Endothelial cell of umbilical vein (primary cell): Measurements from ENCODE around the gene APOL4. TPM values are rescaled to one million over a fixed set of nuclear protein-coding genes. Genes with fewer than 3 reads are reported as not detected.

ENCODE experiments used
- BruUV-seq: library from RNA; stranded (reverse); fragments of 400-500 nt; replicated peaks from 2 replicates; lab custom pipeline; 2021; lab: Mats Ljungman, UMichigan
- CTCF ChIA-PET: fragments of 300-600, 350-600 bp; sonication (Branson Sonifier 250); formaldehyde crosslinking; loops from one replicate; lab custom pipeline; 2021; ENCODE audit warnings: antibody characterized with exemption, inconsistent platforms; lab: Charles Lee
- POLR2A ChIA-PET: fragments of 300-600, 350-600 bp; sonication (Branson Sonifier 250); formaldehyde crosslinking; loops from one replicate; lab custom pipeline; 2021; ENCODE audit warnings: antibody characterized with exemption, inconsistent platforms; lab: Charles Lee
- DNase-seq: peaks from one replicate; pipeline ENCODE4 v3.0.0-alpha.2; 2011; ENCODE audit warnings: low read depth, low spot score
- FAIRE-seq: peaks from 2 replicates; lab custom pipeline; 2011; peaks lifted over from hg19 to GRCh38; lab: Jason Lieb, UNC
- H2AFZ ChIP-seq: 2 replicates; pipeline ENCODE4 v1.6.0; 2012; ENCODE audit warnings: low read depth, low read length, control low read depth, inconsistent platforms
- H3K27ac ChIP-seq: 2 replicates; pipeline ENCODE4 v1.5.1; 2011; ENCODE audit warnings: low read depth, mild to moderate bottlenecking, control low read depth, low read length, moderate library complexity; ENCODE audit not compliant: insufficient read depth
- H3K27me3 ChIP-seq, 2 experiments: 2 replicates each; pipeline versions ENCODE4 v1.6.0 to v1.6.1; 2011; ENCODE audit warnings: low read length in 2 of 2, mixed read lengths in 1 of 2; ENCODE audit not compliant: control insufficient read depth in 2 of 2, insufficient read depth in 2 of 2
- H3K36me3 ChIP-seq, 2 experiments: 2 replicates in 1 of 2; 3 replicates in 1 of 2; pipeline ENCODE4 v1.5.1; 2011; ENCODE audit warnings: low read length in 2 of 2, mild to moderate bottlenecking in 1 of 2, moderate library complexity in 1 of 2; ENCODE audit not compliant: control insufficient read depth in 2 of 2, insufficient read depth in 2 of 2; ENCODE audit errors: extremely low read depth in 1 of 2
- H3K4me1 ChIP-seq: 3 replicates; pipeline ENCODE4 v1.5.1; 2011; ENCODE audit warnings: mild to moderate bottlenecking, low read length; ENCODE audit not compliant: control insufficient read depth, insufficient read depth; ENCODE audit errors: extremely low read depth
- H3K4me2 ChIP-seq: 2 replicates; pipeline ENCODE4 v1.6.1; 2011; ENCODE audit warnings: low read length, control low read depth, mixed read lengths; ENCODE audit not compliant: insufficient read depth
- H3K4me3 ChIP-seq, 3 experiments: fragments of 200-600 bp in 1 of 3; sonication (generic), shearing (Covaris generic) in 1 of 3; replicated peaks in 1 of 3; 2 replicates each; pipeline ENCODE4 v1.5.1; 2011 to 2016; ENCODE audit warnings: control low read depth in 3 of 3, low read length in 3 of 3, mild to moderate bottlenecking in 2 of 3, inconsistent platforms in 1 of 3, low read depth in 1 of 3, moderate library complexity in 1 of 3; ENCODE audit not compliant: insufficient read depth in 1 of 3
- H3K79me2 ChIP-seq: 2 replicates; pipeline ENCODE4 v1.6.0; 2012; ENCODE audit warnings: low read length, inconsistent platforms; ENCODE audit not compliant: control insufficient read depth, insufficient read depth
- H3K9ac ChIP-seq: replicated peaks from 2 replicates; pipeline ENCODE3; 2011; ENCODE audit warnings: low read length, control low read depth; ENCODE audit not compliant: insufficient read depth; ENCODE audit errors: extremely low read depth
- H3K9me1 ChIP-seq: replicated peaks from 3 replicates; pipeline ENCODE4 v1.6.0; 2011; ENCODE audit warnings: mild to moderate bottlenecking, low read length; ENCODE audit not compliant: control insufficient read depth, insufficient read depth; ENCODE audit errors: extremely low read depth
- H3K9me3 ChIP-seq: replicated peaks from 2 replicates; pipeline ENCODE4 v1.5.1; 2012; ENCODE audit warnings: low read length, inconsistent platforms; ENCODE audit not compliant: control insufficient read depth, insufficient read depth
- H4K20me1 ChIP-seq: replicated peaks from 2 replicates; pipeline ENCODE3; 2011; ENCODE audit warnings: mild to moderate bottlenecking, low read length; ENCODE audit not compliant: control insufficient read depth, insufficient read depth; ENCODE audit errors: extremely low read depth
- CTCF ChIP-seq, 2 donors: IDR thresholded peaks; 1 replicate in 1 of 2; 2 replicates in 1 of 2; pipeline ENCODE4 v1.5.1; 2011; ENCODE audit warnings: low read length in 2 of 2, mild to moderate bottlenecking in 2 of 2, moderate library complexity in 2 of 2, control low read depth in 1 of 2, inconsistent platforms in 1 of 2, low read depth in 1 of 2; ENCODE audit not compliant: insufficient read depth in 1 of 2; ENCODE audit errors: extremely low read depth in 1 of 2
- EZH2 ChIP-seq: IDR thresholded peaks from 2 replicates; pipeline ENCODE4 v1.6.1; 2012; ENCODE audit warnings: borderline replicate concordance, low read depth, mild to moderate bottlenecking, moderate library complexity, low read length, inconsistent platforms; ENCODE audit not compliant: severe bottlenecking
- FOS ChIP-seq: IDR thresholded peaks from 2 replicates; pipeline ENCODE4 v1.6.1; 2011; ENCODE audit warnings: mild to moderate bottlenecking, low read length, moderate library complexity, borderline replicate concordance; ENCODE audit not compliant: insufficient read depth
- GATA2 ChIP-seq: IDR thresholded peaks from 2 replicates; pipeline ENCODE4 v1.7.0; 2011; ENCODE audit warnings: low read depth, mild to moderate bottlenecking, moderate library complexity, mixed read lengths, low read length; ENCODE audit not compliant: insufficient read length, insufficient read depth
- JUN ChIP-seq: IDR thresholded peaks from 2 replicates; pipeline ENCODE4 v1.6.1; 2011; ENCODE audit warnings: borderline replicate concordance, low read depth; ENCODE audit not compliant: insufficient read length, insufficient read depth
- MAX ChIP-seq: IDR thresholded peaks from 2 replicates; pipeline ENCODE4 v1.6.1; 2011; ENCODE audit not compliant: insufficient read depth, insufficient read length
- MYC ChIP-seq: IDR thresholded peaks from one replicate; pipeline ENCODE4 v1.6.1; 2011; ENCODE audit warnings: mild to moderate bottlenecking, low read depth, low read length
- POLR2A ChIP-seq: IDR thresholded peaks from 2 replicates; pipeline ENCODE4 v1.6.1; 2012; ENCODE audit warnings: low read depth, mild to moderate bottlenecking, control low read depth, low read length
- POLR2AphosphoS5 ChIP-seq: IDR thresholded peaks from 2 replicates; pipeline ENCODE4 v1.6.1; 2012; ENCODE audit warnings: low read depth, mild to moderate bottlenecking, control low read depth, low read length, moderate library complexity; ENCODE audit not compliant: insufficient read depth
- dilution Hi-C: fragments of 300-500 bp; cut with MboI; formaldehyde crosslinking; loops from one replicate; pipeline ENCODE4 v1.15.0; 2019; ENCODE audit warnings: low sequenced_read_pairs; ENCODE audit not compliant: extremely low pct_ligation_motif_present
- intact Hi-C: fragments of 100-400 bp; cut with micrococcal nuclease; formaldehyde crosslinking; loops from one replicate; pipeline ENCODE4 v1.10.0; 2022
- polyA plus RNA-seq, 4 experiments: library from polyadenylated mRNA; depleted of rRNA in 3 of 4; stranded (reverse) in 3 of 4; unstranded in 1 of 4; fragments of >200 nt; gene quantifications; 2 replicates each; pipeline versions ENCODE4 v1.2.1 to v1.2.3, GENCODE V29; 2011 to 2012; ENCODE audit warnings: missing spikeins in 1 of 4
- total RNA-seq: library from RNA; stranded (reverse); gene quantifications from 2 replicates; pipeline ENCODE4 v1.2.3, GENCODE V29; 2021

The APOL4 gene
- total and polyA plus RNA-seq, 2 donors (not counting 3 experiments of a cell fraction or from before 2014, with no cell fraction given) = 0.33 to 0.97 TPM

GRCh38 chr22:36184433-36185025, 17.1 kb downstream of the APOL4 start:
- ChIA-PET POLR2A (no interaction called here), CTCF (interaction anchor here (5.7 kb wide), 1 partner anchor 42 kb away, joined by 140 read pairs; no protein-coding TSS in a partner anchor)
- H3K9me3 ChIP-seq = no peaks in the 10 kb centered on the region
- no peak overlapping the region for H3K4me2 ChIP-seq
- no peaks in the 10 kb centered on the region for H4K20me1 ChIP-seq
- no peak overlapping the region for H3K27ac ChIP-seq
- no peaks in the 10 kb centered on the region for H3K9me1 ChIP-seq
- H3K4me1 ChIP-seq = no peaks in the 10 kb centered on the region
- H2AFZ ChIP-seq = no peak overlapping the region
- TF ChIP-seq EZH2 (no peak), MYC (no peak), POLR2AphosphoS5 (no peak), GATA2 (no peak)
- H3K79me2 ChIP-seq = no peaks in the 10 kb centered on the region
- DNase-seq (peak; percentile 60), FAIRE-seq (no peak)
- peaks cover 2 to 5% of the 10 kb centered on the region in 2 experiments for H3K27me3 ChIP-seq
- no peak overlapping the region for H3K4me3 ChIP-seq
- BruUV-seq = no TSS peak
- no peak overlapping the region for H3K9ac ChIP-seq
- intact Hi-C loops (no loop called here), dilution Hi-C loops (no loop called here)
- no peaks in the 10 kb centered on the region for H3K36me3 ChIP-seq

- no peak overlapping the region for H2AFZ ChIP-seq
- no peak overlapping the region for H3K9ac ChIP-seq
- no peaks in the 10 kb centered on the region for H3K79me2 ChIP-seq
- ChIA-PET CTCF (interaction anchor here (1.1 to 5.7 kb wide), 4 partner anchors 11 to 303 kb away, joined by 5 to 140 read pairs (median 6); no protein-coding TSS in a partner anchor), POLR2A (no interaction called here)
- no peak for FAIRE-seq
- TF ChIP-seq MYC (no peak), MAX (no peak), JUN (no peak), POLR2AphosphoS5 (no peak), CTCF (IDR thresholded peaks at IDR 0.05; ENCODE audit: extremely low read depth in 1 of 2, insufficient read depth in 1 of 2, low read depth in 1 of 2, low read length in 2 of 2) (no peak), POLR2A (no peak), GATA2 (no peak), FOS (no peak), EZH2 (no peak)
- H3K27me3 ChIP-seq = peaks cover 2 to 5% of the 10 kb centered on the region in 2 experiments
- no peak overlapping the region for H3K4me3 ChIP-seq
- dilution Hi-C loops (no loop called here), intact Hi-C loops (no loop called here)
- no peaks in the 10 kb centered on the region for H3K36me3 ChIP-seq
- no peaks in the 10 kb centered on the region for H3K4me1 ChIP-seq
- H3K27ac ChIP-seq = no peak overlapping the region
- H3K9me1 ChIP-seq = no peaks in the 10 kb centered on the region
- no TSS peak for BruUV-seq
- no peak for DNase-seq
- H3K9me3 ChIP-seq = no peaks in the 10 kb centered on the region
- H4K20me1 ChIP-seq = no peaks in the 10 kb centered on the region
- H3K4me2 ChIP-seq = no peak overlapping the region
Measured at GRCh38 chr22:36183446-36183845, 18.2 kb downstream of the APOL4 start.
